ENCODE data around the gene RTKN.

- TF ChIP-seq, protein P1, sequence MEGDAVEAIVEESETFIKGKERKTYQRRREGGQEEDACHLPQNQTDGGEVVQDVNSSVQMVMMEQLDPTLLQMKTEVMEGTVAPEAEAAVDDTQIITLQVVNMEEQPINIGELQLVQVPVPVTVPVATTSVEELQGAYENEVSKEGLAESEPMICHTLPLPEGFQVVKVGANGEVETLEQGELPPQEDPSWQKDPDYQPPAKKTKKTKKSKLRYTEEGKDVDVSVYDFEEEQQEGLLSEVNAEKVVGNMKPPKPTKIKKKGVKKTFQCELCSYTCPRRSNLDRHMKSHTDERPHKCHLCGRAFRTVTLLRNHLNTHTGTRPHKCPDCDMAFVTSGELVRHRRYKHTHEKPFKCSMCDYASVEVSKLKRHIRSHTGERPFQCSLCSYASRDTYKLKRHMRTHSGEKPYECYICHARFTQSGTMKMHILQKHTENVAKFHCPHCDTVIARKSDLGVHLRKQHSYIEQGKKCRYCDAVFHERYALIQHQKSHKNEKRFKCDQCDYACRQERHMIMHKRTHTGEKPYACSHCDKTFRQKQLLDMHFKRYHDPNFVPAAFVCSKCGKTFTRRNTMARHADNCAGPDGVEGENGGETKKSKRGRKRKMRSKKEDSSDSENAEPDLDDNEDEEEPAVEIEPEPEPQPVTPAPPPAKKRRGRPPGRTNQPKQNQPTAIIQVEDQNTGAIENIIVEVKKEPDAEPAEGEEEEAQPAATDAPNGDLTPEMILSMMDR (conservative IDR thresholded peaks at IDR 0.05 in 1 of 2, IDR thresholded peaks at IDR 0.05 in 1 of 2; ENCODE audit: extremely low read depth in 1 of 2, insufficient read depth in 1 of 2, low read depth in 1 of 2, low read length in 2 of 2) = no peak
- no peak for TF ChIP-seq EZH2 (IDR thresholded peaks at IDR 0.05; ENCODE audit: borderline replicate concordance, low read length)
Observed at GRCh38 chr2:74385396-74385795, 56.3 kb downstream of the RTKN start.
